ENCODE data around the gene CCL15. TPM values are rescaled to one million over a fixed set of nuclear protein-coding genes. Genes with fewer than 3 reads are reported as not detected.

CCL15 gene, protein sequence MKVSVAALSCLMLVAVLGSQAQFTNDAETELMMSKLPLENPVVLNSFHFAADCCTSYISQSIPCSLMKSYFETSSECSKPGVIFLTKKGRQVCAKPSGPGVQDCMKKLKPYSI
- total RNA-seq, result not detected in 2 replicates

DNA sequence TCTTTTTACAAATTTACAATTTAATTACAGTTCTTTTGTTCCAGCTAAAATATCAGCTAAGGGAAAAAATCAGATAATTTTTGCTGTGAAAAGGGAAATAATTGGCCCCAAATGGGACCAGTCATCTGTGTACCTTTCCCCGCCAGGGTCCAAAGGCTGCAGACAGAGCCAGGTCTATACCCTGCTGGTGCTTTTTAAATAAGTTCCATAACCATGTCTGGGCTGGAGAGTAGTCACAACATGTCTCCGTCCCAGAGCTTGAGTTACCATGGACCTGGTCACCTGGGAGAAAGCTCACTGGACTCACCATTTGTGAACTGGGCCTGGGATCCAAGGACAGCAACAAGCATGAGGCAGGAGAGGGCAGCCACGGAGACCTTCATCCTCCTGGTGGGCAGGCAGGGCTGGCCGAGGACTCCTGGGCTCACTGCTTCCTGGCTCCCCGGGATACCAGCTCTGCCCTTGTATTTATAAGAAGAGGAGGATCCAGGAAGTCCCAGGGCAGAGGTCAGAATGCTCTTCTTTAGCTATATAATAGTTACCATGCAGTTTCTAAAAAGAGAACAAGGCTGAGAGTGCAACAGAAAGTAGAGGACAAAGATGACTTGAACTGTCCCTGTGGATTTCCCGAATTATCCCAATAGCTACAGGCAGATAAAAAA lies at the start of gene CCL15:
Gene CCL15, minus strand, starts transcription at position 444 of the 662 bp plus-strand sequence. Its CDS starts 61 bp downstream, at position 383.

DNA sequence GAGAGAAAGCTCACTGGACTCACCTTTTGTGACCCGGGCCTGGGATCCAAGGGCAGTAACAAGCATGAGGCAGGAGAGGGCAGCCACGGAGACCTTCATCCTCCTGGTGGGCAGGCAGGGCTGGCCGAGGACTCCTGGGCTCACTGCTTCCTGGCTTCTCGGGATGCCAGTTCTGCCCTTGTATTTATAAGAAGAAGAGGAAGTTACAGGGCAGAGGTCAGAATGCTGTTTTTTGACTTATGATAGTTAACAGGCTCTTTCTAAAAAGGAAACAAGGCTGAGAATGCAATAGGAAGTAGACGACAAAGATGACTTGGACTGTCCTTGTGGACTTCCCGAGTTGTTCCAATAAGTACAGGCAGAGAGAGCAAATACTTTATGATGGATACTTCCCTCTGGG lies 16.4 kb upstream of the CCL15 start, which contains the start of gene CCL23:
Gene CCL23, minus strand, starts transcription at position 174 of the 400 bp plus-strand sequence. Its CDS starts 75 bp downstream, at position 99.

GRCh38 chr17:35986643-35987042 lies 14.7 kb downstream of the CCL15 start, which contains the start of gene CCL14:
Gene CCL14 (minus strand): TSS chr17:35986729. CDS start chr17:35986649, 80 bp downstream.

GRCh38 chr17:35981246-35981645 lies 20.1 kb downstream of the CCL15 start, which contains the start of gene CCL16:
Gene CCL16 (minus strand): TSS chr17:35981497. CDS start chr17:35981420, 77 bp downstream.

Other genes starting within 250 kb of the CCL15 start
- gene GAS2L2, start 248.3 kb downstream of the CCL15 start, total RNA-seq, result not detected in 2 replicates
- gene C17orf50, start 240.7 kb downstream of the CCL15 start, total RNA-seq, result not detected in 2 replicates
- 0.49 and 1.3 TPM in 2 replicates for gene MMP28, start 205.9 kb downstream of the CCL15 start, total RNA-seq
- gene TAF15, start 192.1 kb downstream of the CCL15 start, total RNA-seq, result 31.1 and 51.2 TPM in 2 replicates
- gene HEATR9, start 132.7 kb downstream of the CCL15 start, total RNA-seq, result not detected in 2 replicates
- gene CCL5, start 121.2 kb downstream of the CCL15 start, total RNA-seq, result not detected in 2 replicates
- gene RDM1, start 70.8 kb downstream of the CCL15 start, total RNA-seq, result 0.25 and 1.3 TPM in 2 replicates
- not detected in 2 replicates for gene LYZL6, start 57.8 kb downstream of the CCL15 start, total RNA-seq
- not detected in 2 replicates for gene CCL16, start 20.1 kb downstream of the CCL15 start, total RNA-seq
- not detected in 2 replicates for gene CCL14, start 14.8 kb downstream of the CCL15 start, total RNA-seq
- gene CCL23, start 16.4 kb upstream of the CCL15 start, total RNA-seq, result not detected in 2 replicates
- not detected in 2 replicates for gene CCL18, start 62.7 kb upstream of the CCL15 start, total RNA-seq
- not detected in 2 replicates for gene CCL3, start 88.6 kb upstream of the CCL15 start, total RNA-seq
- not detected in 2 replicates for gene CCL4, start 102.3 kb upstream of the CCL15 start, total RNA-seq
- gene TBC1D3B, start 175.1 kb upstream of the CCL15 start, total RNA-seq, result 1.8 TPM in 1 of 2 replicates, not detected in the other
- not detected in 2 replicates for gene CCL3L1, start 195.2 kb upstream of the CCL15 start, total RNA-seq
- not detected in 2 replicates for gene CCL4L2, start 209.5 kb upstream of the CCL15 start, total RNA-seq

All from mesangial cell (primary cell).